GM12892 (cell line): Measurements from ENCODE around the gene IRF9.

ENCODE experiments used
- POLR2A ChIP-seq: IDR thresholded peaks from 2 replicates; pipeline ENCODE4 v1.6.1; 2011; ENCODE audit warnings: low read depth, low read length, control low read depth
- TAF1 ChIP-seq: IDR thresholded peaks from 2 replicates; pipeline ENCODE4 v1.6.1; 2011; ENCODE audit warnings: low read depth, mild to moderate bottlenecking, control low read depth, low read length, borderline replicate concordance

- TF ChIP-seq TAF1 (no peak), POLR2A (no peak)
These were observed 11.8 kb downstream of the IRF9 start for GRCh38 chr14:24172871-24173281.
